ENCODE measurements around the gene SERINC4.

SERINC4 gene

DNA sequence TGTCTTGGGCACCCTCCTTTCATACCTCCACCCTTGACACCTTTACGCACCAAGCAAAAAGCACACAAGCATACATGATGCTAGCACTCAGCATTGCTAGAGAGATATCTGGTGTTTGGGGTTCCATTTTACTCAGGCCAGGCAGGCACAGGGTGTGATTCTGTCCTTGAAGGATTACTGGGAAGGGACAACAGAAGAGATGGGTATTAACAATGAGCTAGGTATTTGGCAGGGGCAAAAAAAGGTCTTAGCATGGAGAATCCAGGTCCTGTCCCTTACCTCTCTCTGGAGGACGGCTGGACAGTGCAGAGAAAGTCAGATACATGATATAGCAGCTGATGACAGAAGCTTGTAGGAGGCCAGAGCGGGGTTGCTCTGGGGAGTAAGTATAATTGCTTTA is 3.5 kb downstream of the SERINC4 start:
- DNase-seq (ENCODE audit: low read depth in 3 of 3): no peak

DNA sequence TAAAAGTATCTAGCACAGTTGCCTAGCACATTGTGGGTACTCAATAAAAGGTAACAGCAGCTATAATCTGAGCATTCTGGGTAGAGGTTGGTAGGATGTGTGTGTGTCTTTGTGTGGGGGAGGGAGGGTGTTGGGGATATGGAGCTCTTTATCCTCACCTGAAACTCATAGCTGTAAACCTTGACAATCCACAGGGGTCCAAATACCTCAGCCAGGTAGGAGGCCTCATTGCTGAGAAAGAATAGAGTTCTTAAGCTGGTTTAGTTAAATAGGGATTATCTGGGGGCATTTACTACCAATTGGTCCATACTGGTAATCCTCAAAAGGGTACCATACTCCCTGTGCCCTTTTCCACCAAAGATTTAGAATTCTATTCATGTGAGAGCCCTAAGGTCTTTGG is 4.0 kb downstream of the SERINC4 start:
- DNase-seq (ENCODE audit: low read depth in 3 of 3): no peak

- DNase-seq (ENCODE audit: low read depth in 3 of 3): no peak
Observed at GRCh38 chr15:43795197-43795596, 4.8 kb downstream of the SERINC4 start.

- DNase-seq (ENCODE audit: low read depth in 3 of 3): no peak
Observed at GRCh38 chr15:43794269-43795037, 5.6 kb downstream of the SERINC4 start.

DNA sequence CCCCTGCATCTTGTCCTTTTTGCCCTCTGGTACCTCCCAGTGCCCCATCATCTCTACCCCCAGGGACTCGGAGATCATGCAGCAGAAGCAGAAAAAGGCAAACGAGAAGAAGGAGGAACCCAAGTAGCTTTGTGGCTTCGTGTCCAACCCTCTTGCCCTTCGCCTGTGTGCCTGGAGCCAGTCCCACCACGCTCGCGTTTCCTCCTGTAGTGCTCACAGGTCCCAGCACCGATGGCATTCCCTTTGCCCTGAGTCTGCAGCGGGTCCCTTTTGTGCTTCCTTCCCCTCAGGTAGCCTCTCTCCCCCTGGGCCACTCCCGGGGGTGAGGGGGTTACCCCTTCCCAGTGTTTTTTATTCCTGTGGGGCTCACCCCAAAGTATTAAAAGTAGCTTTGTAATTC is 6.4 kb downstream of the SERINC4 start:
- DNase-seq (ENCODE audit: low read depth in 3 of 3): no peak

- DNase-seq (ENCODE audit: low read depth in 3 of 3): peak in 1 of 3 experiments; percentile 28
Observed at GRCh38 chr15:43792761-43793476, 7.1 kb downstream of the SERINC4 start.

DNA sequence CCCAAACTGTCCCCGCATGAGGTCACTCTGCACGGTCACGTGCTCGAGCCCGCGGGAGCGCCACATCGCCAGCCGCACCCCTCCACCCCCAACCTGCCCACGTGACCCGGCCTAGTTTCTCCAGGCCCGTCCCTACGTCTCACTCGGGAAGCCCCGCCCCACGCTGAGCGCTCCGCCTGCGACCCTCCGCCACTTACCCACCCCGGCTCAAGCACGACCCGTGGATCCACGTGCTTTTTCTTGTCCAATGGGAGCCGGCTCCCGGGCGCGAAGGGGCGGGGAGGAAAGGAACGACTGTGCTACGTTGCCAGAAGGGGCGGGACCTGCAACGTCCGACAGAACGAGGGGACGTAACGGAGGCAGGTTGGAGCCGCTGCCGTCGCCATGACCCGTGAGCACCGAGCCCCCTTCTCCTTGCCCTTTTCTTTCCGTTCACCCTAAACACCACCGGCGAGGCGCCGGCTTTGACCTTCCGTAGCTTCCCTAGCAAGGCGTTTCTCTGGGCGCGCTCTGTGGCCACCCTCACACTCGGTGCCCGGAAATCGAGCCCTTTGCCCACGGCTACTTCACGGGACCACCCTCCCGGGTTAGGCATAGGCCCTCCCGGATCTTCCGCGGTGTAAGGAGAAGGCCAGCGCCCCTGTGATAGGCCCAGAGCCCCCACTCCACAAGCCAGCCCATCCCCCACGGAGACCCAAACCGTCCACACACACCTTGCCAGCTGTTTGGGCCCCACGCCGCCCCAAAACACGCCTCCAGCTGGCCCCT is 7.8 kb downstream of the SERINC4 start, which contains the start of gene SERF2:
Gene SERF2 (plus strand): TSS at position 328 of the 768 bp plus-strand sequence. CDS start 57 bp downstream, at position 385.
- peak; percentile 99 to 100 (median 100) for DNase-seq (ENCODE audit: low read depth in 3 of 3)

DNA sequence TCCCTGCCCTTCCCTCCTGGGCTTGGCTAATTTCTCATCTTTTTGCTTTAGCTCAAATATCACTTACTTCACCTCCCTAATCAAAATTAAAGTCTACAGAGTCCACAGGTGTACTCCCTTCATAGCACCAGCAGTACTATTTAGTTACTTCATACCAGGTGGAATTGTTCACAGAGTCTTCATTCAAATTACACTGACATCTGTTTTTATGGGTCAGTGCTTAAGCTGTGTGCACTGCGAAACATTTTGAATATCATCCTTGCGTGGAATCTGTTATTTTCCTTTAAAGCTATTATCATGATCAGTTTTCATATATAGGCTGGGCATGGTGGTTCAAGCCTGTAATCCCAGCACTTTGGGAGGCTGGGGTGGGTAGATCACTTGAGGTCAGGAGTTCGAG is 10.6 kb downstream of the SERINC4 start:
- no peak for DNase-seq (ENCODE audit: low read depth in 3 of 3)

GRCh38 chr15:43779016-43779415 is 21.0 kb downstream of the SERINC4 start:
- DNase-seq (ENCODE audit: low read depth in 3 of 3): no peak

DNA sequence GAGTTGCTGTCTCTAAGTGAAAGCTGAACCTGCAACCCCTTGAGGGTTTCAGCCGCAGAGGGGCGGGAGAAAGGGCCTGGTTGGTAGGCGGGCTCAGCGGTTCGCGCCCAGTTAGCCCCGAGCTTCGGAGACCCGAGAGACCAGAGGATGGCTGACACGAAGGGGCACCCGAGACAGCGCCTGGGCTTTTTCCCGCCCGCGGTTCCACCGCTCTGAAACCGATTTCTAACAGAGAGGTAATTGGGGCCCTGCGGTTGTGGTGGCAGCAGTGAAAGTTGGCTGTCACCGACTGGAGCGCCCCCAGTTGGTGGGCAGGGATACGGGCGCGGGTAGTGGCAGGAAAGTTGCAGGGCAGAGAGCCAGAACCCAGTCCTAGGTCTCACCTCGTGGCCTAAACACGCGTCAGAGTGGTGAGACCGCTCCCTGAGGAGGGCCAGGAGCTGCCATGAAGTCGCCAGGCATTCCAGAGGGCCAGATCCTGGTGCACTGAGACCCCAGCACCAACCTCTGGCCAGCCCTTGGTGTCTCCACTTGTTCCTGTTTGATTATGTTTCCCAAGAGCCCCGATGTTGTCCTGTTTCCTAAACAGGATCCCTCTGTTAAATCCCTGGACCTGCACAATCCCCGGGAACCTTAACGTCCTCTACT is 22.6 kb downstream of the SERINC4 start:
- peak; percentile 64 to 88 (median 72) for DNase-seq (ENCODE audit: low read depth in 3 of 3)

DNA sequence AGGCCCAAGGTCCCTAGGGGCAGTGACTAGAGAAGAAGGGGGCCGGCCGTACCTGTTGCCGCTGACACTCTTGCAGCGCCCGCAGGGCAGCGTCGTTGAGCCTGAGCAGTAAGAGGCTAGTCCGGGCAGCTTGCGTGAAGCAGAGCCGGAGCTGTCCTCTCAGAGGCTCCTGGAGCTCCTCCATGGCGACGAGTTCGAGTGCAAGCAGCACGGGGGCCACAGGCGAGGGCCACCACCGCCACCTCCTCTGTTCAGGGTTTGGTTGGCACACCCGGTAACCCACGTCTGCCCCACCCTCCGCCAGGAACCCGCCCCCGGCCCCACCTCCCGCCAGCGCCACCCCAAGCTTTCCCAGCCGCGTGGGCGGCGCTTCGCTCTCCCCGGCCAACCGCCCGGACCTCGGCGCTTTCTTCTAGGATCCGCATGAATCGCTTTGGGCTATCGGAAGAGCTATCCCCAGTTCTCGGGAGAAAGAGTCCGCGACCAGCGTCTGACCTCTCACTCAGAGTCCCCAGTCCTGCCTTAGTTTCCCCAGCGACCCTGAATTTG is 23.2 kb downstream of the SERINC4 start, which contains the start of gene ELL3:
Gene ELL3 (minus strand): TSS at position 249 of the 549 bp plus-strand sequence. CDS start 65 bp downstream, at position 184.
- peak; percentile 41 to 77 (median 48) for DNase-seq (ENCODE audit: low read depth in 3 of 3)

GRCh38 chr15:43776101-43776717 is 23.8 kb downstream of the SERINC4 start:
- no peak for DNase-seq (ENCODE audit: low read depth in 3 of 3)

- DNase-seq (ENCODE audit: low read depth in 3 of 3): no peak
Observed at GRCh38 chr15:43775411-43775965, 24.5 kb downstream of the SERINC4 start.

DNA sequence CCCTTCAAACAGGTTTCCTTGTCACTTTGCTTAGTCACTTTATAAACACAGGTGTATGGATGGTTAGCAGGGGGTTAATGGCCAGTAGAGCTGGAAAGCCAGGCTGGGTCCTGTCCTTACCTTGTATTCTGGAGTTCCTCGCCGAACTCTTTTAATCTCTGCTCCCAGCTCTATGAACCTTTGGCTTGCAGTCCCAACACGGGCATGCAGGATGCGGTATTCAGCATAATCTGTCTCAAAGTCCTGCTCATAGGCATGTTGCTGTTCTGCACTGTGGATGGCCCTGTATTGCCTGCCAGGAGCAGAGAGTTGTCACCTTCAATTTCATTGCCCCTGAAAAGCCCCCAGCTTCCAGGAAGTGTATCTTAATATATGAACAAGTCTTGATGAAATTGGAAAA is 26.0 kb downstream of the SERINC4 start:
- no peak for DNase-seq (ENCODE audit: low read depth in 3 of 3)

- no peak for DNase-seq (ENCODE audit: low read depth in 3 of 3)
Observed at GRCh38 chr15:43772624-43773023, 27.4 kb downstream of the SERINC4 start.

- no peak for DNase-seq (ENCODE audit: low read depth in 3 of 3)
Observed at GRCh38 chr15:43771816-43772215, 28.2 kb downstream of the SERINC4 start.

- DNase-seq (ENCODE audit: low read depth in 3 of 3): peak in 2 of 3 experiments; percentile 33 to 51
Observed at GRCh38 chr15:43769584-43770228, 30.3 kb downstream of the SERINC4 start.

- DNase-seq (ENCODE audit: low read depth in 3 of 3): no peak
Observed at GRCh38 chr15:43763819-43764446, 36.1 kb downstream of the SERINC4 start.

GRCh38 chr15:43762824-43763223 is 37.2 kb downstream of the SERINC4 start:
- no peak for DNase-seq (ENCODE audit: low read depth in 3 of 3)

- no peak for DNase-seq (ENCODE audit: low read depth in 3 of 3)
Observed at GRCh38 chr15:43751885-43752284, 48.1 kb downstream of the SERINC4 start.

All from stimulated activated CD4-positive, alpha-beta T cell treated with anti-CD3 and anti-CD28 coated beads, TNF-alpha, amount 100 ng/mL, for 24 hours (primary cell).